PC-9 (cell line): ENCODE measurements around the gene BAD. TPM values are rescaled to one million over a fixed set of nuclear protein-coding genes. Genes with fewer than 3 reads are reported as not detected.
"Not testable (repeated sequence)": the region's sequence is repeated elsewhere in the genome, so short reads cannot be mapped to it uniquely, and the experiment has no call there.

Experiments used
- BruUV-seq: library from RNA; stranded (reverse); fragments of 400-500 nt; replicated peaks from 2 replicates; lab custom pipeline; 2021; lab: Mats Ljungman, UMichigan
- CTCF ChIA-PET: fragments of 300-600 bp; sonication (Branson Sonifier 250); formaldehyde crosslinking; loops from one replicate; lab custom pipeline; 2022; ENCODE audit warnings: antibody characterized with exemption; lab: Charles Lee
- POLR2A ChIA-PET: fragments of 300-600 bp; sonication (Branson Sonifier 250); formaldehyde crosslinking; loops from one replicate; lab custom pipeline; 2022; ENCODE audit warnings: antibody characterized with exemption; ENCODE audit not compliant: unreplicated experiment; lab: Charles Lee
- DNase-seq, 2 experiments: peaks; one replicate each; pipeline versions ENCODE4 v3.0.0 to v3.0.0-alpha.2; 2015 to 2022; ENCODE audit warnings: mixed read lengths in 1 of 2
- H2AFZ ChIP-seq: fragments of 200-600 bp; sonication (generic); 2 replicates; pipeline ENCODE4 v1.8.1; 2017; ENCODE audit warnings: antibody characterized with exemption
- H3F3A ChIP-seq: fragments of 200-600 bp; sonication (generic); 2 replicates; pipeline ENCODE4 v1.8.1; 2017; ENCODE audit warnings: antibody characterized with exemption, mild to moderate bottlenecking, low read depth; ENCODE audit not compliant: insufficient read depth
- H3K27ac ChIP-seq: fragments of 200-600 bp; sonication (generic); 2 replicates; pipeline ENCODE4 v1.6.1; 2016; ENCODE audit warnings: mixed run types
- H3K27me3 ChIP-seq: fragments of 200-600 bp; sonication (generic); 2 replicates; pipeline ENCODE4 v1.6.1; 2016; ENCODE audit warnings: low read depth, mixed run types; ENCODE audit not compliant: insufficient read depth
- H3K36me3 ChIP-seq: fragments of 200-600 bp; sonication (generic); 2 replicates; pipeline ENCODE4 v1.6.1; 2016; ENCODE audit warnings: low read depth, mixed run types
- H3K4me1 ChIP-seq: fragments of 200-600 bp; sonication (generic); replicated peaks from 2 replicates; pipeline ENCODE4 v1.6.1; 2016; ENCODE audit warnings: mixed run types; ENCODE audit not compliant: insufficient read depth
- H3K4me2 ChIP-seq: fragments of 200-600 bp; sonication (generic); 2 replicates; pipeline ENCODE4 v1.6.1; 2017; ENCODE audit warnings: mixed run types
- H3K4me3 ChIP-seq: fragments of 200-600 bp; sonication (generic); 2 replicates; pipeline ENCODE4 v1.6.1; 2016; ENCODE audit warnings: mixed run types
- H3K79me2 ChIP-seq: fragments of 200-600 bp; sonication (generic); 2 replicates; pipeline ENCODE4 v1.6.1; 2017; ENCODE audit warnings: low read depth, mixed run types
- H3K9me2 ChIP-seq: fragments of 200-600 bp; sonication (generic); 2 replicates; pipeline ENCODE4 v1.8.1; 2017; ENCODE audit warnings: mild to moderate bottlenecking; ENCODE audit not compliant: insufficient read depth
- H3K9me3 ChIP-seq: fragments of 200-600 bp; sonication (generic); 2 replicates; pipeline ENCODE4 v1.8.1; 2016; ENCODE audit warnings: low read depth; ENCODE audit not compliant: insufficient read depth
- H4K20me1 ChIP-seq: fragments of 200-600 bp; sonication (generic); 2 replicates; pipeline ENCODE4 v1.8.1; 2017; ENCODE audit not compliant: insufficient read depth
- EZH2 ChIP-seq: fragments of 200-600 bp; sonication (generic); IDR thresholded peaks from 2 replicates; pipeline ENCODE4 v1.8.0; 2017; ENCODE audit warnings: antibody characterized with exemption, low read depth
- intact Hi-C: fragments of 100-400 bp; cut with micrococcal nuclease; formaldehyde crosslinking; loops from one replicate; pipeline ENCODE4 v1.10.0; 2022; ENCODE audit not compliant: unreplicated experiment
- total RNA-seq: library from RNA; stranded (reverse); gene quantifications from 2 replicates; pipeline ENCODE4 v1.2.3, GENCODE V29; 2021
- TF ChIP-seq, protein P1 (sequence below): fragments of 200-600 bp; sonication (generic); conservative IDR thresholded peaks from 2 replicates; pipeline ENCODE4 v1.6.1; 2017; ENCODE audit warnings: mixed run types, antibody characterized with exemption, mild to moderate bottlenecking, moderate library complexity

The BAD gene
- total RNA-seq, 1 experiment from 2014 or later = 94.3 TPM

DNA sequence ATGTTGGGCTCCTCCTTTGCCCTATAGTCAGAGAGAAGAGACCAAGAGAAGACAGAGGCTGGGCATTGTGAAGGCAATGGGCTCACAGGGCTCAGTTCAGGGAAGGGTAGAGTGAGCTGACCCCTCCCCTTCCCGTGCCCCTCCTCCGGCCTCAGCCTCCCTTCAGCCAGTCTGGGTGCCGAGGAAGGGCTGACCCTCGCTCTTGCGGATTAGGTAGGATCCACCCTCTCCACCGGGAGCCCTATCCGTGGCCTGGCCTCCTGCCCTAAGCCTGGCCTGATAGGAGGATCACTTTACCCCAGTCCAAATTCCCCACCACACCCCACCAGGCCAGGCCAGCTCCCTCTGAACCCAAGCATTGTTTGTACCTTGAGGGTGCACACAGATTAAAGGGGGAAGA, 35.9 kb downstream of the BAD start:
- H3K27ac ChIP-seq = no peak overlapping the region
- no TSS peak for BruUV-seq
- peaks cover 39% of the 10 kb centered on the region for H3K79me2 ChIP-seq
- no peaks in the 10 kb centered on the region for H3K27me3 ChIP-seq
- no peaks in the 10 kb centered on the region for H3K9me2 ChIP-seq
- peaks cover 68% of the 10 kb centered on the region for H3F3A ChIP-seq
- H3K9me3 ChIP-seq = no peaks in the 10 kb centered on the region
- no peak overlapping the region for H3K4me3 ChIP-seq
- H3K4me2 ChIP-seq = no peak overlapping the region
- DNase-seq = no peak
- ChIA-PET CTCF (interaction anchor here (1.6 kb wide), 1 partner anchor 22 kb away, joined by 3 read pairs; the partner anchor contains the start of genes NUDT22 and TRPT1), POLR2A (no interaction called here)
- peaks cover 14% of the 10 kb centered on the region for H3K4me1 ChIP-seq
- no peak overlapping the region for H2AFZ ChIP-seq
- intact Hi-C loops = no loop called here
- 0 out of 2 replicates have a peak, but pooled peaks cover 11% of the 10 kb centered on the region for H4K20me1 ChIP-seq
- no peak for TF ChIP-seq EZH2
- TF ChIP-seq, protein P1, sequence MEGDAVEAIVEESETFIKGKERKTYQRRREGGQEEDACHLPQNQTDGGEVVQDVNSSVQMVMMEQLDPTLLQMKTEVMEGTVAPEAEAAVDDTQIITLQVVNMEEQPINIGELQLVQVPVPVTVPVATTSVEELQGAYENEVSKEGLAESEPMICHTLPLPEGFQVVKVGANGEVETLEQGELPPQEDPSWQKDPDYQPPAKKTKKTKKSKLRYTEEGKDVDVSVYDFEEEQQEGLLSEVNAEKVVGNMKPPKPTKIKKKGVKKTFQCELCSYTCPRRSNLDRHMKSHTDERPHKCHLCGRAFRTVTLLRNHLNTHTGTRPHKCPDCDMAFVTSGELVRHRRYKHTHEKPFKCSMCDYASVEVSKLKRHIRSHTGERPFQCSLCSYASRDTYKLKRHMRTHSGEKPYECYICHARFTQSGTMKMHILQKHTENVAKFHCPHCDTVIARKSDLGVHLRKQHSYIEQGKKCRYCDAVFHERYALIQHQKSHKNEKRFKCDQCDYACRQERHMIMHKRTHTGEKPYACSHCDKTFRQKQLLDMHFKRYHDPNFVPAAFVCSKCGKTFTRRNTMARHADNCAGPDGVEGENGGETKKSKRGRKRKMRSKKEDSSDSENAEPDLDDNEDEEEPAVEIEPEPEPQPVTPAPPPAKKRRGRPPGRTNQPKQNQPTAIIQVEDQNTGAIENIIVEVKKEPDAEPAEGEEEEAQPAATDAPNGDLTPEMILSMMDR = no peak
- H3K36me3 ChIP-seq = peaks cover 3% of the 10 kb centered on the region; the same call in 1 of the 2 replicates

DNA sequence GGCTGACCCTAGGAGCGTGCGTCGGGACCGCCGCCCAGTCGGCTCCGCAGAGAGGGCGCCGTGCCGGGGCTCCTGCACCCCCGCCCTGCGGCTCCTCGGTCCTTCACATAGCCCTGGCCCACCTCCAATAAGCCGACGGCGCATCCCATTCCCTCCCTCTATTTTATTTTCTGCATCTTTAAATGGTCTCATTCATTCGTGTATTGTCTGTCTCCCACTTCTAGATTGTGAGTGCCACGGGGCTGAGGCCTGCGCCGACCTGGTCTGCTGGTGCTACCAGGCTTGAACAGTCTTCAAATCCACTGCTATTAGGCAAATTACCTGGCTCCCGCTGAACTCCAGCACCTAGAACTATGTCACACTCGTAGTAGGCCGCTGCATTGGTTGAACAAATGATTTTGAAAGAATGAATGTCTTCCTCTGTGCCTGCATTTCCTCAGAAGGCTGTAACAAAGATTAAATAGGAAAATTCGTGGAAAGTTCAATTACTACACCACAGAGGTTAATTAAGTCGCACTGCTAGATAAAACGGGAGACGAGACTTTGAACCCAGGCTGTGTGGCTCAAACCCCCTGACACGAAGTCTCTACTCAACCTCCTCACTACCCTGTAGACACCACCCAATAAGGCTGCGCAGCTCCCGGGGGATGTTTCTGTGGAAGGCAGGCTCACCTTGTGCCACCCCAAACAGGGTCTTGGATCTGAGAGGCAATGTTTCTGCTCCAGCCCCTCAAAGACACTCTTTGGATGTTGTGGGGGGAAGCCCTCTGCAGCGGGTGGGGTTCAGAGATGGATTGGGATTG, 36.5 kb downstream of the BAD start:
- peak overlapping the region; percentile 90 for H3K4me2 ChIP-seq
- TF ChIP-seq EZH2 = no peak
- TF ChIP-seq, protein P1 = no peak
- H3K9me3 ChIP-seq = no peaks in the 10 kb centered on the region
- H3K9me2 ChIP-seq = no peaks in the 10 kb centered on the region
- intact Hi-C loops = loop anchor here (1.0 kb wide), 1 partner anchor 22 kb away; no protein-coding TSS in a partner anchor
- H4K20me1 ChIP-seq = 0 out of 2 replicates have a peak, but pooled peaks cover 7% of the 10 kb centered on the region
- H3K36me3 ChIP-seq = peaks cover 10% of the 10 kb centered on the region; the same call in 1 of the 2 replicates
- BruUV-seq = no TSS peak
- H3K4me1 ChIP-seq = peaks cover 19% of the 10 kb centered on the region
- peak overlapping the region; percentile 70 for H3K4me3 ChIP-seq
- H2AFZ ChIP-seq = peak overlapping the region; percentile 66
- H3K27me3 ChIP-seq = no peaks in the 10 kb centered on the region
- H3K79me2 ChIP-seq = peaks cover 42% of the 10 kb centered on the region
- H3F3A ChIP-seq = peaks cover 70% of the 10 kb centered on the region
- no peak overlapping the region for H3K27ac ChIP-seq
- CTCF ChIA-PET = interaction anchor here (1.1 to 1.6 kb wide), 2 partner anchors 22 to 107 kb away, joined by 3 read pairs; partner anchors contain the start of genes NUDT22 and TRPT1
- DNase-seq = no peak
- POLR2A ChIA-PET = interaction anchor here (0.6 kb wide), 1 partner anchor 63 kb away, joined by 5 read pairs; no protein-coding TSS in a partner anchor

GRCh38 chr11:64246871-64247728, 37.4 kb downstream of the BAD start, which contains the start of gene PPP1R14B:
Gene PPP1R14B, minus strand, starts transcription at chr11:64246943. Its CDS starts 270 bp downstream, at chr11:64246673.
- peak within 1 kb of the TSS; percentile 79 for H3K4me3 ChIP-seq
- peak within 1 kb of the TSS; percentile 90 for H3K4me2 ChIP-seq
- BruUV-seq = no TSS peak
- H3K9me3 ChIP-seq = no peaks in the 10 kb centered on the region
- H3K79me2 ChIP-seq = peaks cover 45% of the 10 kb centered on the region
- no peaks in the 10 kb centered on the region for H3K9me2 ChIP-seq
- peak within 1 kb of the TSS; percentile 76 for H2AFZ ChIP-seq
- ChIA-PET POLR2A (interaction anchor here (0.6 kb wide), 4 partner anchors 25 to 639 kb away, joined by 3 to 8 read pairs (median 6); no protein-coding TSS in a partner anchor), CTCF (interaction anchor here (0.6 to 1.6 kb wide), 4 partner anchors 21 to 108 kb away, joined by 3 to 4 read pairs (median 3); partner anchors contain the start of genes NUDT22 and TRPT1)
- intact Hi-C loops = loop anchor here (1.0 kb wide), 1 partner anchor 23 kb away; no protein-coding TSS in a partner anchor
- peaks cover 10% of the 10 kb centered on the region; the same call in 1 of the 2 replicates for H3K36me3 ChIP-seq
- no peaks in the 10 kb centered on the region for H3K27me3 ChIP-seq
- H3K4me1 ChIP-seq = peaks cover 26% of the 10 kb centered on the region
- H3K27ac ChIP-seq = peak within 1 kb of the TSS; percentile 86
- peaks cover 70% of the 10 kb centered on the region for H3F3A ChIP-seq
- 0 out of 2 replicates have a peak, but pooled peaks cover 5% of the 10 kb centered on the region for H4K20me1 ChIP-seq
- peak; percentile 84 to 93 for DNase-seq
- no peak for TF ChIP-seq EZH2
- TF ChIP-seq, protein P1 = peak; percentile 38; the same call in 1 of the 2 replicates

DNA sequence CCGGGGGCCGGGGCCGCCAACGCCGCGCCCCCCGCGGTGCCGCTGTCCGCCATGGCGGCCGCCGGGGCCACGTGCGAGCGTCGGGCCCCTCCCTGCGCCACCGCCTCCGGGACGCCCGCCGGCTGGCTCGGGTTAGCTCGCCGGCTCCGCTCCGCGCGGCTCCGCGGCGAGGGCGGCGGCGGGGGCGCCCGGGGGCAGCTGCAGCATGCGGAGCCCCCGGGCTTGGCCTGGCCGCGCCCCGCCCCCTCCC, 37.9 kb downstream of the BAD start:
- ChIA-PET CTCF (interaction anchor here (0.6 to 0.7 kb wide), 2 partner anchors 54 to 57 kb away, joined by 3 to 4 read pairs; no protein-coding TSS in a partner anchor), POLR2A (interaction anchor here (0.6 to 0.9 kb wide), 5 partner anchors 19 to 639 kb away, joined by 3 to 8 read pairs (median 6); partner anchors contain the start of gene FERMT3)
- Histone ChIP-seq H3K4me1 (peaks cover 26% of the 10 kb centered on the region), H3K36me3 (peaks cover 10% of the 10 kb centered on the region; the same call in 1 of the 2 replicates), H3K4me2 (peak overlapping the region; percentile 85; the same call in 1 of the 2 replicates), H3F3A (peaks cover 67% of the 10 kb centered on the region), H3K79me2 (peaks cover 45% of the 10 kb centered on the region), H3K4me3 (peak overlapping the region; percentile 79; the same call in 1 of the 2 replicates), H3K27ac (peak overlapping the region; percentile 86)
- DNase-seq, H3K9me3 ChIP-seq, intact Hi-C loops, H2AFZ ChIP-seq, BruUV-seq, H4K20me1 ChIP-seq, H3K9me2 ChIP-seq, H3K27me3 ChIP-seq: not testable (repeated sequence)
